ENCODE data around the gene MEI4.
"Not testable (repeated sequence)": the region's sequence is repeated elsewhere in the genome, so short reads cannot be mapped to it uniquely, and the experiment has no call there.

The MEI4 gene

DNA sequence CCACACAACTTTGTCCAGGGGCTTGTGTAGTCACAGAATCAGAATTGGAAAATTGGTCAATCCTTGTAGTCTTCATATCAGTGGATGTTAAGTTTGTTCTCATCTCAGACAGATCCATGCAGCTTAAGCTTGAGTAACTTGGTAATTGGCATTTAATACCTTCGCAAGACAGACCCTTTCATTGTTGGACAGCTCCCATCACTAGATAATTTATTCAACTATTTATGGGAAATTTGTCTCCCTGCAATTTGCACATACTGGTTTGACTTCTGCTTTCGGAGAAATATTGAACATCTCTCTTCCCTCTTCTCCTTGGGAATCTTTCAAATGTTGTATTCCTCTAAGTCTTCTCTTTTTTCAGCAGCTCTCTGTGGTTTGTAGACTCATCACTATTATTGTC lies 17.1 kb downstream of the MEI4 start:
- no peak for DNase-seq (ENCODE audit: low spot score)
- in situ Hi-C loops (cut with MboI; ENCODE audit: low sequenced_read_pairs, unreplicated experiment) = no loop called here
- TF ChIP-seq, protein P1, sequence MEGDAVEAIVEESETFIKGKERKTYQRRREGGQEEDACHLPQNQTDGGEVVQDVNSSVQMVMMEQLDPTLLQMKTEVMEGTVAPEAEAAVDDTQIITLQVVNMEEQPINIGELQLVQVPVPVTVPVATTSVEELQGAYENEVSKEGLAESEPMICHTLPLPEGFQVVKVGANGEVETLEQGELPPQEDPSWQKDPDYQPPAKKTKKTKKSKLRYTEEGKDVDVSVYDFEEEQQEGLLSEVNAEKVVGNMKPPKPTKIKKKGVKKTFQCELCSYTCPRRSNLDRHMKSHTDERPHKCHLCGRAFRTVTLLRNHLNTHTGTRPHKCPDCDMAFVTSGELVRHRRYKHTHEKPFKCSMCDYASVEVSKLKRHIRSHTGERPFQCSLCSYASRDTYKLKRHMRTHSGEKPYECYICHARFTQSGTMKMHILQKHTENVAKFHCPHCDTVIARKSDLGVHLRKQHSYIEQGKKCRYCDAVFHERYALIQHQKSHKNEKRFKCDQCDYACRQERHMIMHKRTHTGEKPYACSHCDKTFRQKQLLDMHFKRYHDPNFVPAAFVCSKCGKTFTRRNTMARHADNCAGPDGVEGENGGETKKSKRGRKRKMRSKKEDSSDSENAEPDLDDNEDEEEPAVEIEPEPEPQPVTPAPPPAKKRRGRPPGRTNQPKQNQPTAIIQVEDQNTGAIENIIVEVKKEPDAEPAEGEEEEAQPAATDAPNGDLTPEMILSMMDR (IDR thresholded peaks at IDR 0.05; ENCODE audit: borderline replicate concordance, control extremely low read depth, extremely low read depth, insufficient read depth, missing control alignments) = no peak

DNA sequence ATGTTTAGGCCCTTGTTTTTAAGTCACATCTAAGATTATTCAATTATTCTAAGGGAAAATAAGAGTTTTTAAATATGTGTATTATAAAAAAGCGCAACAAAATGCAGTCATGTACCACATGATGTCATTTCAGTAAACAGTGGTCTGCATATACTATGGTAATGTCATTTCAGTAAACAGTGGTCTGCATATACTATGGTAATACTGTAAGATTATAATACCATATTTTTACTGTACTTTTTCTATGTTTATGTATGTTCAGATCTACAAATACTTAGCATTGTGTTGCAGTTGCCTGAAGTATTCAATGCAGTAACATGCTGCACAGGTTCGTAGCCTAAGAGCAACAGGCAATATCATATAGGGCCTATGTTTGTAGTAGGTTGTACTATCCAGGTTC lies 21.4 kb downstream of the MEI4 start:
- DNase-seq (ENCODE audit: low spot score) = no peak
- in situ Hi-C loops (cut with MboI; ENCODE audit: low sequenced_read_pairs, unreplicated experiment) = no loop called here
- TF ChIP-seq, protein P1 (IDR thresholded peaks at IDR 0.05; ENCODE audit: borderline replicate concordance, control extremely low read depth, extremely low read depth, insufficient read depth, missing control alignments) = no peak

DNA sequence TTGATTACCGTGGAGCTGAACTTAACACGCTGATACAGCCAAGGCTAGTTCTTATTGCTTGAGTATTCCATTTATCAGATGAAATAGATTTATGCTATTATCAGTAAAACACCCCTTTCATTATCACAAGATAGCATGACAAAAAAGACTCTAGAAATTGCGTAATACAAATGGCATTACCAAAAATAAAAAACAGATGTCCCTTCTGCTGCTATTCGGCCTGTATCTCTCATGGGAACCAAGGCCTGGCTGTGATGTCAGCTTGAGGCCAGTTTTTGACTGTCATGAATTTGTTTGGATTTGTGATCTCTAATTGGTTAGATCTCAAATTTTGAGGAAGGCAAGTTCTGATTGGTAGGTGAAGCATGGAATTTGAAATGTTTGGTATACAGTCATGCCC lies 25.2 kb downstream of the MEI4 start:
- in situ Hi-C loops (cut with MboI; ENCODE audit: low sequenced_read_pairs, unreplicated experiment) = no loop called here
- no peak for DNase-seq (ENCODE audit: low spot score)
- TF ChIP-seq, protein P1 (IDR thresholded peaks at IDR 0.05; ENCODE audit: borderline replicate concordance, control extremely low read depth, extremely low read depth, insufficient read depth, missing control alignments) = no peak

GRCh38 chr6:77683515-77683914 lies 30.7 kb downstream of the MEI4 start:
- TF ChIP-seq, protein P1 (IDR thresholded peaks at IDR 0.05; ENCODE audit: borderline replicate concordance, control extremely low read depth, extremely low read depth, insufficient read depth, missing control alignments) = no peak
- no peak for DNase-seq (ENCODE audit: low spot score)
- in situ Hi-C loops (cut with MboI; ENCODE audit: low sequenced_read_pairs, unreplicated experiment) = no loop called here

DNA sequence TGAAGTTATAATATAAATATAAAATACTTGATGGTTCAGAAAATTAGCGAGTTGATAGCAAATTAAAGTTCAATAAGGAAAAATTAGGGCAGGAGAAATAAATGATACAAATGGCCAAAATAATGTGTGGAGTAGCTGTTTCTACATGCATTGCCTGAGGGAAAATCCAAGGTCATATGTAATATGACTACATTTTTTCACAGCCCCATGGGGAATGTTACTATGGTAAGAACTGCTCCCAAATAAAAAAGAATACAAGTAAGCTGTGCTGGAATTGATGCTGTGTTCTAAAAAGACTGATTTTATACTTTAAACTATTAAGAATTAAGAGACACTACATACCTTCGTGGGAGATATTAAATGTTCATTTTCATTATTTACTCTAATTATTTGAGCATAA lies 34.1 kb downstream of the MEI4 start:
- in situ Hi-C loops (cut with MboI; ENCODE audit: low sequenced_read_pairs, unreplicated experiment) = no loop called here
- DNase-seq (ENCODE audit: low spot score) = no peak
- TF ChIP-seq, protein P1 (IDR thresholded peaks at IDR 0.05; ENCODE audit: borderline replicate concordance, control extremely low read depth, extremely low read depth, insufficient read depth, missing control alignments) = no peak

- no peak for DNase-seq (ENCODE audit: low spot score)
- in situ Hi-C loops (cut with MboI; ENCODE audit: low sequenced_read_pairs, unreplicated experiment) = no loop called here
- TF ChIP-seq, protein P1 (IDR thresholded peaks at IDR 0.05; ENCODE audit: borderline replicate concordance, control extremely low read depth, extremely low read depth, insufficient read depth, missing control alignments) = no peak
Observed at GRCh38 chr6:77688649-77689048, 35.8 kb downstream of the MEI4 start.

DNA sequence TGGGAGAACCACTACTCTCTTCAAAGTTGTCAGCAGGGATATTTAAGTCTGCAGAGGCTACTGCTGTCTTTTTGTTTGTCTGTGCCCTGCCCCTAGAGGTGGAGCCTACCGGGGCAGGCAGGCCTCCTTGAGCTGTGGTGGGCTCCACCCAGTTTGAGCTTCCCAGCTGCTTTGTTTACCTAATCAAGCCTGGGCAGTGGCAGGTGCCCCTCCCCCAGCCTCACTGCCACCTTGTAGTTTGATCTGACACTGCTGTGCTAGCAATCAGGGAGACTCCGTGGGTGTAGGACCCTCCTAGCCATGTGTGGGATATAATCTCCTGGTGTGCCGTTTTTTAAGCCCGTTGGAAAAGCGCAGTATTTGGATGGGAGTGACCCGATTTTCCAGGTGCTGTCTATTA lies 47.3 kb downstream of the MEI4 start:
- DNase-seq (ENCODE audit: low spot score); in situ Hi-C loops (cut with MboI; ENCODE audit: low sequenced_read_pairs, unreplicated experiment): not testable (repeated sequence)
